ENCODE measurements around the gene ABCC1.

ABCC1 gene

DNA sequence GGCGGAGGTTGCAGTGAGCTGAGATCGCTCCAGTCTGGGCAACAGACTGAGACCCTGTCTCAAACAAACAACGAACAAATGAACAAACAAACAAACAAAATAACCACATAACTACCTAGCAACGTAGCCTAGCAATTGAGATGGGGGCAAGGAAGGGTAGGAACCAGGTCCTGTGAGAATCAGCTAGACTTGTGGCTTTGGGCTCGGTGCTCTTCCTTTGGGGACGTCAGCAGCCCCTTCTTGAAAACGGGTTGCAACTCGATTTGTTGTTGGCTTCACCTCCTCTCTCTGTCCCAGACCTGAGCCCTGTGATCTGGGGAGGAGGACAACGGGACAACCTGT is 72.2 kb downstream of the ABCC1 start:
- DNase-seq = no peak

DNA sequence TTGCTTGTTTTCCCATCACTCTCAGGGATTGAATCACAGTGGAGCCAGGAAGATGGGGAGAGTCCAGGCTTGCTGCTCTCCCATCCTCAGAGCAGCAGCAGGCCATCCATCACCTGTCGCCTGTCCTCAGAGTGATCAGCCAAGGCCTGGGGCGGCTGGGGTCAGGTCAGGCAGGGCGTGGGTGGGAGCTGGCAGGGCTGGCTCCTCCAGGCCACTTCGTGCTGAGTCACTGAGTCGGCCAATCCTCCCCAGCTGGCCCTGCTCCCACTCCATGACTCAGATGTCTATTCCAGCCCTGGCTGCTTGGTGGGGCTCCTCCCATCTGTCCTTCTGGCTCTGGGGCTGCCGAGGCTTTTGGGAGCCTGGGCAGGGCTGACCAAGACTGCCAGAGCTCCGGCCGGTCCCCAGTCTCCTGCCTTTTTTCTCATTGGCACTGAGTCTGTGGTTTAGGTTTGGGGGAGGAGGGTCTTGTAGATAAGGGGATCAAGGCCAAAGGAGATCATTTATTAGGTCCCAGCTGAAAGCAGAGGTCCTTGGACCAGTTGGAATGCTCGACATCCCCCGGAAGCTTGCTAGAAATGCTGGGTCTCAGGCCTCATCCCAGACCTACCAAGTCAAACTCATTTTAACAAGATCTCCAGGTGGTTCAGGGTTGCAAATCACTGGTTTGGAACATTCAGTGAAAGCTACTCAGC is 72.7 kb downstream of the ABCC1 start:
- DNase-seq = peak; percentile 97

DNA sequence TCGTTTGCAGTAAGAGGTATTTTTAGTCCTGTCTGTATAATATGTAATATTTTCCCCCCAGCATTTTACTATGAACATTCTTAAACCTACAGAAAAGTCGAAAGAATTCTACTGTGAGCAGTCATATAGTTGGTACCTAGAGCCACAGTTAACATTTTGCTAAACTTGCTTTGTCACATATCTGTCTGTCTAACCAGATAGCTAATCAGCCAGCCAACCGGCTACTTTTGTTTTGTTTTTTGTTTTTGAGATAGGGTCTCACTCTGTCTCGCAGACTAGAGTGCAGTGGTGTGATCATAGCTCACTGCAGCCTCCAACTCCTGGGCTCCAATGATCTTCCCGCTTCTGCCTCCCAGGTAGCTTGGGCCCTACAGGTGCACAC is 73.3 kb downstream of the ABCC1 start:
- DNase-seq = peak; percentile 24

DNA sequence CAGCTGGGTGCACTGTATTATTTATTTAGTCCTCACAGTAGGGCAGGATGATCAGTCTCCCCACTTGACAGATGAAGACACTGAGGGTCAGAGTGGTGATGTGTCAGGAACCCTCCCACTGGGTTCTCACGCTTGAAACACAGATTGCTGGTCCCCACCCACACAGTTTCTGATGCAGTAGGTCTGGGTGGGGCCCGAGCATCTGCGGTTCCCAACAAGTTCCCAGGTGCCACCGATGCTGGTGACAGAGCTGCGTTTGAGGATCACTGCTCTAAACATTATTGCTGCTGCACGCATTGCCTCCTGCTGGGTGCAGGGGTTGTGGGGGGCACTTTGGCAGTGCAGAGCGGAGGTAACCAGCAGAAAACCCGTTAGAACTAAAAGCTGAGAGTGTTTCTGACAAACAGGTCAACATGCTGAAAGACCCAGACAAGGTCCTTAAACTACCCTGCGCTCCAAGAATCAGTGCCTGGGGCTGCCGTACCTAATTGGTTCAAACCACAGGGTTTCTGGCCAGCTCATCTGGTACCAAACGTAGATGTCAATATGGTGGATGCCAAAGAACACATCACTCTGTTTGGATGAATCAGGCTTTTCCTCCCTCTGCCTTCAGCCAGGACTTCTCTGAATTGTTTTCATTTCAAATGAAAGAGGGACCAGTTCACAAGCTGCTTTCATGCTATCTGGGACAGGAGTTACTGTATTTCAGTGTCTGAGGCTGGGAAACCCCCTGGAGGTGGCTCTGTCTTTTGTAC is 76.0 kb downstream of the ABCC1 start:
- peak; percentile 95 for DNase-seq

DNA sequence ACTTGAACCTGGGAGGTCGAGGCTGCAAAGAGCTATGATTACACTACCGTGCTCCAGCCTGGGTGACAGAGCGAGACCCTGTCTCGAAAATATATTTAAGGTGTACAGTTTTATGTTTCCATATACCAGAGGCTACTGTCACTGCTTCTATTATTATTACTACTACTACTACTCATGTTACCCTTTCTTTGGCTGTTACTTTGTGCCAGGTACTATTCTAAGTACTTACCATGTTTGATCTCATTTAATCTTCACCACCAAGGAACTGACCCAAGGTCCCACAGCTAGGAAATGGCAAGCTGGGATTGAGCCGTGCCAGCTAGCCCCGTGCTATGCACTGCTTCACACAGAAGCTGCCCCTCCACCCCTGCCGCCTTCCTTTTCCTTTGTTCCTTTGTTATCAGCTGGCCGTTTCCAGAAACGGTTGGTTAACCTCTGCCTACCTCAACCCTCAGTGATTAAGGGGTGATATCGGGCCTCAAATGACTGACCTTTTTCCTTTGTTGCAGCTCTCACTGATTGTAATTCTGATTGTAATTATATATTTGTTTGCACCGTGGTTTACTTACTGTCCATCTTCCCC is 78.4 kb downstream of the ABCC1 start:
- DNase-seq = no peak

DNA sequence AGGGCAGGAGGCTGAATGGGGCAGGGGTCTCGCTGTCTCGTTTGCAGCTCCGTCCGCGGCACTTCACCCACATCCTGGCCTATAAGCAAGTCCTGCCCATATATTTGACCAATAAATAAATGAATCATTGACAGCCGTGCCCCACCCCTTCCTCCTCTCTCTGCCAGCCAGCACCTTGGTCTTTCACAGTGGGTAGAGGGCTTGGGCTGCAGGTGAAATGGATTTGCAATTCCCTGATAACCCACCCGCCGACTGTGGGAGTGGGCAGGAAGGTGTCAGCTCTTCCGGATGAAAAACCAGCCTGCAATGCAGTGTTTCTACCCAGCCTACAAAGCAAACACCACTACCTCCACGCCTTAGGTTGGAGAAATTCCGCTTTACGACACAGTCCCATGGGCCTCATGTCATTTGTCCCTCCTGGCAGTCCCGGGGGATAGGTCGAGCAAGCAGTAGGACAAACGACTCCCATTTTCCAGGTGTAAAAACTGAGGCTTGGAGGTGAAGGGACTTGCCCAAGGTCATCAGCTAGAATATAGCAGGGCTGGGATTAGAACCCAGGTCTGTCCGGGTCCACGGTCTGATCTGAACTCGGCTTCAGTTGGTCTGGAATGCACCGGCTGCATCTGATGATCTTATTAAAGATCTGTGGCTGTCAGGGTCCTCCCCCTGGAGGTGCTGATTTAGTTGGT is 79.0 kb downstream of the ABCC1 start:
- no peak for DNase-seq

DNA sequence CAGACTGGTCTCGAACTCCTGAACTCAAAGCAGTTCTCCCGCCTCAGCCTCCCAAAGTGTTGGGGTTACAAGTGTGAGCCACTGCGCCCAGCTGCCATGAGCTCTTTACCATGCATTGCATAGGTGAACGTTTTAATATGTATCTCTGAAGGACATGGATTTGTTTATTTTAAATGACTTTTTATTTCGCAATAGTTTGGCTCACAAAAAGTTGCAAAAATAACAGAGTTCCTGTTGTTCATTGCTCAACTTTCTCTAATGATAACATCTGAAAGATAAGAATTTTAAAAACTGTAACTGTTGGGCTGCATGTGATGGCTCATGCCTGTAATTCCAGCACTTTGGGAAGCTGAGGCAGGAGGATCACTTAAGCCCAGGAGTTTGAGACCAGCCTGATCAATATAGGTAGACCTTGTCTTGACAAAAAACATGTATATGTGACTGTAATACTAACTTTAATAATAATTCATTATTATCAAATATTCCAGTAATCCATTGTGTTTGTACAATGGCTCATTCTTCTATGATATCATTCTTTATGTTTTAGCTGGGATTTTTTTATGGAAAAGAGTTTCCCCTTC is 80.1 kb downstream of the ABCC1 start:
- no peak for DNase-seq

DNA sequence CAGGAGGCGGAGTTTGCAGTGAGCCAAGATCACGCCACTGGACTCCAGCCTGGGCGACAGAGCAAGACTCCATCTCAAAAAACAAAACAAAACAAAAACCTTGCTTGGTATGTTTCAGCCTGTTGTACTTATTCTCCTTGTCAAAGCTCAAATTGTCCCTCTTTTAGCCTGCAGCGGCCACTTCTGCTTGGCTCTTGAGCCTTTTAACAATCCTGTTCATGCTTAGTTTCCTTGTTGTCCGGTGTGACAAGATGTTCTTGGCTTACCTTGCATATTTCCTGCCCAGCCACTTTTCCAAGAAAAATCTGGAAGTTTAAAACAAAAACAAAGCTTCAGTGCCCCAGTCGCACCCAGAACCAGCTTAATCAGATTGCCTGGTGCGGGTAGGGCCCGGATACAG is 81.0 kb downstream of the ABCC1 start:
- DNase-seq = no peak

DNA sequence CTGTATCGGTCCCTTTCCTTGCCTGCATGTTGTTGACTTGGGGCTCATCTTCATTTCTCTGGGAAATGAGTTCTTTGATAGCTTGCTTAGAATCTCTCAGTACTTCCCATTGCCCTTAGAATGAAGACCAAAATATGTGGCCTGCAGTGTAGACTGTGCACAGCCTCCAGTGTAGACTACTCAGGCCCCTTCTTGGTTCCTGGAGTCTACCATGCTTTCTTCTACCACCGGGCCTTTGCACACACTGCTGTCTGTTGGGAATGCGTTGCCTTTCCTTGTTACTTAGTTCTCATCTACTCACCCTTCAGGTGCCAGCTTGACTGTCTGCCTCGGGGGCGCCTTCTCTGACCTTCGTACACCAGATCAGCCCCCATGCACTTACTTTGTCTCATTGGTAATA is 82.0 kb downstream of the ABCC1 start:
- no peak for DNase-seq

DNA sequence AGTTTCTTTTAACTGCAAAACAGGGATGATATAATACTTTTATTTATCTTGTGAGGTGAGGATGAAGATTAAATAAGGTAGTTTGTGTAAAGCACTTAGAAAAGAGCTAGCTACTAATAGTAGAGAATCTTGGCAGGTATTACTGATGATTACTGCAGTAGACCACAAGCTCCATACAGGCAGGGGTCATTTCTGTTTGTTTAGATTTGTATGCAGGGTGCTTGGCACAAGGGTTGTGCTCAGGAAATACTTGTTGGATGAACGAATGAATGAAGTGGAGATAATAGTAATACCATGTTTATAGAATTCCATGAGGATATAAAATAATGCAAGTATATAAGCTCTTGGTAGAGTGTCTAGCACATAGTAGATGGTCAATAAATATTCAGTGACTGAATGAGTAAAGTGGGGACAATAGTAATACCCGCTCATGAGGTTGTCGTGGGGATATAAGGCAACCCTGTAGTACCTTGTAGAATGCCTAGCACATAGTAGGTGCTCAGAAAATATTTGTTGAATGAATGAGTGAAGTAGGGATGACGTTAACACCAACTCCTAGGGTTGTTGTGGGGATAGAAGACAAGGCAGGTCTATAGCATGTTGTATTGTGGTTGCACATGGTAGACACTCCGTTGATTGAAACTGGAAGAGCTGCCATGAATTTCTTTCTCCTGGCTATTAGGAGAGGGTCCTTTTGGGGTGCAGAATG is 83.0 kb downstream of the ABCC1 start:
- DNase-seq = no peak

DNA sequence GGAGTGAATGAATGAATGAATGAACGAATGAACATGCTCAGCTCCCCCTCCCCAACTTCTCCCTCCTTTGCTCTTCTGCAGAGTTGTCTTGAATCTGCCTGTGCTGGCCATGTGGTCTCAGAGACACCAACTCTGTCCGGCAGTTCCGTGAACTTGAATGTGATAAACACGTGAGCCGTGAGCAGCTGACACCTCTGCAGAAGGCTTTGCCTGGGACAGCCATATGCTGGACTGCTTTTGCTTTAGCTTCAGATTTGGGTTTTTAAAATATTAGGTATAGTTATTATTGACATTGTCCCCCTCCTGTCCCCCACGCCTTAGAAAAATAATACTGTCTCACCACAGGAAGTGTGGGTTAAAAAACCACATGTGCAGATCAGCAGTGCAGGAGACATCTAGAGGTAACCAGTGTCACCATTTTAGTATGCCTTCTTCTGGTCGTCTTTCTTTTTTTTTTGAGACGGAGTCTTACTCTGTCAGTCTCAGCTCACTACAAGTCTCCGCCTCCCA is 83.8 kb downstream of the ABCC1 start:
- DNase-seq = peak; percentile 28

DNA sequence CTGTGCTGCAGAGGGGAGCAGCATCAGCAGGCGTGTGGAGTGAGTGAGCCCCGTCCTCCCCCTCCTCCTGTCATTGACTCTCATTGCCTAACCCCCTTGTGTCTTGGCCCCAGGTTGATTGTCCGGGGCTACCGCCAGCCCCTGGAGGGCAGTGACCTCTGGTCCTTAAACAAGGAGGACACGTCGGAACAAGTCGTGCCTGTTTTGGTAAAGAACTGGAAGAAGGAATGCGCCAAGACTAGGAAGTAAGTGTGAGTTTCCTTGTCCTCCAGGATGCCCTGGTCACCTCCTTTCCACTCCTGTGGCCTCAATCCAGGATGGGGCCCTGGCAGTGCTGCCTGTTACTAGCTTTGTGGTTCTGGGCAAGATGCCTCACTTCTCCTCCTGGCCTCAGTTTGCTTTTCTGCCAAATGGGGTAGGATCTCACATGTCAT is 87.0 kb downstream of the ABCC1 start:
- DNase-seq = no peak

DNA sequence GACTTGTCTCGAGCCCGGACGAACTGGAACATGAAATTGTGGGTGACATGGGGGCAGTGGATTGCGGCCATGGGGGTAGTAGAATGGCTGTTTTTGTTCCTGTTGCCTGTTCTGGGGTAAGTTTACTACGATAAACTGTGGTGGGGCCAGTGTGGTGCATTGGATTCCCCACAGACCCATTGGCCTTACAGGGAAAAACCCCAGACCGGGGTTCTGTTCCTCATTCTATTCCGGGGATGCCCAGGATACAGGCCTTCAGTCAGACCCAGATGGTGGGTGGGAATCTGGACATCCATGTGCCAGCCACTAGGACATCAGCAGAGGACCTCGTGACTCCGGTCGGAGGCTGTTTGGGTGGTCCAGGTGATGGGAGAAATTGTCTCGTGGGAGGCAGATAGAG is 88.1 kb downstream of the ABCC1 start:
- DNase-seq = no peak

DNA sequence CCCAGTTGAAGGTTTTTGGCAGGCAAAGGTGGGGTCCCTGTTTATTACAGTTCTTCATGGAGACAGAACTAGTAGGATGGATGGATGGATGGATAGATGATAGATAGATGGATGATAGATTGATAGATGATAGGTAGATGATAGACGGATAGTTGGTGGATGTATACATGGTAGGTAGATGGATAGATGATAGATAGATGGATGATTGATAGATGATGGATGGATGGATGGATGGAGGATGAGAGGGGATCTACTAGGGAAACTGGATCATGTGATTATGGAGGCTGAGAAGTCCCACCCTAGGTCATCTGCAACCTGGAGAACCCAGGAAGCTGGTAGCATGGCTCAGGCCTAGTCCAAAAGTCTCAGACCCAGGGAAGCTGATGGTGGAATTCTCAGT is 88.6 kb downstream of the ABCC1 start:
- DNase-seq = no peak

DNA sequence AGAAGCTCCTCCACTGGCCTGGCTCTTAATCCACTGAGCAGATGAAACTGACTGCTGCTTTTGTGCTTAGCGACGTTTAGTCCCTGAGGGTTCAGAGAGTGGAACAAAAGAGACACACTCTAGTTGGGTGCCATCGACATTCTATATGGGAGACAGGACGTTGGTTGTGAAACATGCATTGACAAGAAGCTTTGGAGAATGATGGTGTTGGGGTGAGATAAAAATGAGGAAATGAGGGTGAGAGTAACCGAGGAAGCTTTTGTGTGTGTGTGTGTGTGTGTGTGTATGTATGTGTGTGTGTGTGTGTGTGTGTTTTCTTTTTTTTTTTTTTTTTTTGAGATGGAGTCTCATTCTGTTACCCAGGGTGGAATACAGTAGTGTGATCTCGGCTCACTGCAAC is 89.5 kb downstream of the ABCC1 start:
- DNase-seq = no peak

DNA sequence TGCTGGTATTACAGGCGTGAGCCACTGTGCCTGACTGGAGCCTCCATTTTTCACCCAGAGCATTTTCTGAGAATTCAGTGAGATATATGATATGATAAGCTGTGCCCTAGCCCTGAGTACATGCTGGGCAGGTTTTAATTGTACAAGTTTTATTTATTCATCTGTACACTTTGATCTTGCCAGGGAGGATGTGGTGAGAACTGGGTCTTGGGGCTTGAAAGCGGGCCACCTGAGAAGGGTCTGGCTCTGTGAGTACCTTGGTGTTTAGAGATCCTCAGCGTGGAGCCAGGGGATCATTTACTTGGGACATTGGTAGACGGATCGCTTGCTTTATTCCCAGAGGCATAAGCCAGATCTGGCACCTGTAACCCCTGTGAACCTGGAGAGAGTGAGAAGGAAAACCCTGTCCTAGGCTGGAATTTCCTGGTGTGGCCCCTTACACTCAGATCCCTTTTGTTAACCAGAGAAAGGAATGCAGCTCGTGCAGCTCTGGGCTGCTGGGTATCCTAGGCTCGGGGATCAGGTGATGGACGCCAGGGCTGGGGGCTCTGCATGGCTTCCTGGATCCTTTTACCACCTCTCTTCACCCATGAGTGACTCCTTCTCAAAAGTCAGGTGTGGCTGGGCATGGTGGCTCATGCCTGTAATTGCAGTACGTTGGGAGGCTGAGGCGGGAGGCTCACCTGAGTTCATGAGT is 91.9 kb downstream of the ABCC1 start:
- no peak for DNase-seq

DNA sequence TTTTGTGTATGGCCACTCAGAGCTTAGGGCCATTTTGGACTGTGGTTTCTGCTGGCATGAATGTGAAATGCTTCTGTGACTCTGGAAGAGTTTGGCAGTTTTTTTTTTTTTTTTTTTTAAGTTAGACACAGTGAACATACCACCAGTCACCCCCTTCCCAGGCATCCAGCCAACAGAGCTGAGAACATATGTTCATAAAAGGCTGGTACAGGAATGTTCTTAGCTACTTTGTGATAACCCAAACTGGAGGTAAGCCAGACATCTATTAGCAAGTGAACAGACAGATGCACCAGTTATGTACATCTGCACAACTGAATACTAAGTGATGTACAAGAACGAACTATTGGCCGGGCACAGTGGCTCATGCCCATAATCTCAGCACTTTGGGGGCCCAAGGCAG is 92.7 kb downstream of the ABCC1 start:
- peak; percentile 83 for DNase-seq

DNA sequence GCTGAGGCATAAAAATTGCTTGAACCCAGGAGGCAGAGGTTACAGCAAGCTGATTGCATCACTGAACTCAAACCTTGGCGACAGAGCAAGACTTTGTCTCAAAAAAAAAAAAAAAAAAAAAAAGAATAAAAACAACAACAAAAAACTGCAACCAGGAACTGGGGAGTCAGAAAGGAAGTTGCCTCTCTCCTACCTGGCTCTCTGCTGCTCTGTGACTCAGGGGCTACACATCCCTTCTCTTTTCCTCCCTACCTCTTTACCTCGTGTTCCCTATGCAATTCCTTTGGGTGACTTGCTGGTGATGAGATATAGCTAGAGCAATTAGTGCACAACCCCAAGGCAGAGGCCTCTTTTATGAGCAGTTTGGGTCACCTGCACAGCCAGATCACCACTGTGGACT is 95.9 kb downstream of the ABCC1 start:
- no peak for DNase-seq

DNA sequence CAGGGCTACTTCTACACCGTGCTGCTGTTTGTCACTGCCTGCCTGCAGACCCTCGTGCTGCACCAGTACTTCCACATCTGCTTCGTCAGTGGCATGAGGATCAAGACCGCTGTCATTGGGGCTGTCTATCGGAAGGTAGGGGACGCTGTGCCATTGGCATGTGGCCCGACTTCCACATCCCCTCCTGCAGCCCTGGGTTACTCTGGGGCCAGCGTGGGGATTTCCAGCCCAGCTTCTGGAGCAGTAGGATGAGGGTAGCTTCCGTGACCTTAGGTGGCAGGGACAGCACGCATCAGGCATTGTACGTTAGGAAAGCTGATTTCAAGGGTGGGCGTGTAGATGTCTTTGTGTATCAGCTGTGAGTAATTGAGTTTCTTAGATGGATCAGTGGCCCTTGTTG is 96.5 kb downstream of the ABCC1 start:
- DNase-seq = no peak

DNA sequence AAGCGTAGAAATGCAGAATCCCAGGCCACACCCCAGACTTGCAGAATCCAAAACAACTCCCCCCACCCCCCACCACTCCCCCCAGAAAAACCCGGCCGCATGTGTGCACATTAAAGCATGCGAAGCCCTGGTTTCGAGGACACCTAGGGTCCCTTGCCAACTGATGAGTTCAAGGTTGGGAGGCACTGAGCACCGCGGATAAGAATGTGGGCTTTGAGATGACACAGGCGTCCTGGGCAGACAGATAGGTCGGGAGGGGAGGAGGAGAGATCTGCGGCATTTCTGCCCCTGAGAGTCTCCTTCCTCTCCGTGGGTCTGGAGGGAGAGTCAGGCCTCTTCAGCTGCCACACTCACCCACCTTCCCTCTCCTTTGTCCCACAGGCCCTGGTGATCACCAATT is 98.3 kb downstream of the ABCC1 start:
- DNase-seq = no peak

DNA sequence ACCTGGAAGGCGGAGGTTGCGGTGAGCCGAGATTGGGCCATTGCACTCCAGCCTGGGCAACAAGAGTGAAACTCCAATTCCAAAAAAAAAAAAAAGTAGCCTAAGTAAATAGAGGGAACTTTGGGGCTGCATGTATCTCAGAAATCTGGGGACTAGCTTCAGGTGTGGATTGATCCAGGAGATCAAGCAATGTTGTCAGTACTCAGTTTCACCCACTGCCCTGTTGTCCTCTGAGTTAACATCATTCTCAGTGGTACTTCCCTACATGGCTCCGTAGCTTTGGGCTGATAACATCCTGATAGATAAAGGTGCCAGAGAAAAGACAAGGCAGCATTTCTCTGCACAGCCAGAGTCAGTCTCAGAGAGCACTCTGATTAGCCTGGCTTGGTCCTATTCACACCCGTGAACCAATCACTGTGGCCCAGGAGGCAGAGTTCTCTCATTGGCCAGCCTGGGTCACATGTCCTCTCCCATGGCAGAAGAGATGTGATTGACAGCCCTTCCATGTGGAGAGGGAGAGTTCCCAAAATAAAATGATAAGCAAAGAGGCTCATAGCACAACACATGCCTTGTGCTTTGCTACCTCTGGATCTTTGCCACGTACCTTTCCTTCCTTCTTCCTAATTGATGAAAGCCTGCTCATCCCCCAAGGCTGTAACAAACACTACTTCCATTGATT is 99.6 kb downstream of the ABCC1 start:
- no peak for DNase-seq
